ENCODE data around the gene GGTLC2.
"Not testable (repeated sequence)": the region's sequence is repeated elsewhere in the genome, so short reads cannot be mapped to it uniquely, and the experiment has no call there.

GGTLC2 gene

GRCh38 chr22:22642255-22642654, 2.2 kb upstream of the GGTLC2 start:
- not testable (repeated sequence) for DNase-seq

- not testable (repeated sequence) for DNase-seq
These were observed 1.6 kb downstream of the GGTLC2 start for GRCh38 chr22:22645969-22646368.

GRCh38 chr22:22647952-22648351, 3.5 kb downstream of the GGTLC2 start:
- not testable (repeated sequence) for DNase-seq

GRCh38 chr22:22648863-22649536, 4.6 kb downstream of the GGTLC2 start:
- DNase-seq = not testable (repeated sequence)

GRCh38 chr22:22649761-22650160, 5.3 kb downstream of the GGTLC2 start:
- DNase-seq = not testable (repeated sequence)

GRCh38 chr22:22650398-22650797, 6.0 kb downstream of the GGTLC2 start:
- DNase-seq = not testable (repeated sequence)

GRCh38 chr22:22650803-22651515, 6.5 kb downstream of the GGTLC2 start:
- not testable (repeated sequence) for DNase-seq

- peak in 1 of 2 donors; percentile 10 for DNase-seq
These were observed 7.2 kb downstream of the GGTLC2 start for GRCh38 chr22:22651593-22651992.

GRCh38 chr22:22652102-22652501, 7.7 kb downstream of the GGTLC2 start:
- not testable (repeated sequence) for DNase-seq

GRCh38 chr22:22652573-22652972, 8.2 kb downstream of the GGTLC2 start:
- DNase-seq = not testable (repeated sequence)

GRCh38 chr22:22653677-22654381, 9.4 kb downstream of the GGTLC2 start:
- not testable (repeated sequence) for DNase-seq

- no peak for DNase-seq
These were observed 11.3 kb downstream of the GGTLC2 start for GRCh38 chr22:22655452-22656290.

GRCh38 chr22:22657712-22658111, 13.3 kb downstream of the GGTLC2 start:
- no peak for DNase-seq

- DNase-seq = no peak
These were observed 16.9 kb downstream of the GGTLC2 start for GRCh38 chr22:22661275-22661674.

- DNase-seq = no peak
These were observed 17.7 kb downstream of the GGTLC2 start for GRCh38 chr22:22662095-22662494.

GRCh38 chr22:22663861-22664800, 19.7 kb downstream of the GGTLC2 start:
- DNase-seq = no peak

GRCh38 chr22:22666307-22667091, 22.1 kb downstream of the GGTLC2 start:
- DNase-seq = peak in 1 of 2 donors; percentile 3

- DNase-seq = no peak
These were observed 23.8 kb downstream of the GGTLC2 start for GRCh38 chr22:22667966-22668880.

GRCh38 chr22:22669093-22669492, 24.7 kb downstream of the GGTLC2 start:
- DNase-seq = no peak
